COLO668 (cell line): ENCODE data around the gene MARCHF11.

Experiments used
- DNase-seq: peaks from one replicate; lab custom pipeline; 2025; ENCODE audit not compliant: unreplicated experiment; lab: John Stamatoyannopoulos, UW

Gene MARCHF11, protein sequence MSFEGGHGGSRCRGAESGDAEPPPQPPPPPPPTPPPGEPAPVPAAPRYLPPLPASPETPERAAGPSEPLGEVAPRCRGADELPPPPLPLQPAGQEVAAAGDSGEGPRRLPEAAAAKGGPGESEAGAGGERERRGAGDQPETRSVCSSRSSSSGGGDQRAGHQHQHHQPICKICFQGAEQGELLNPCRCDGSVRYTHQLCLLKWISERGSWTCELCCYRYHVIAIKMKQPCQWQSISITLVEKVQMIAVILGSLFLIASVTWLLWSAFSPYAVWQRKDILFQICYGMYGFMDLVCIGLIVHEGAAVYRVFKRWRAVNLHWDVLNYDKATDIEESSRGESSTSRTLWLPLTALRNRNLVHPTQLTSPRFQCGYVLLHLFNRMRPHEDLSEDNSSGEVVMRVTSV

DNA sequence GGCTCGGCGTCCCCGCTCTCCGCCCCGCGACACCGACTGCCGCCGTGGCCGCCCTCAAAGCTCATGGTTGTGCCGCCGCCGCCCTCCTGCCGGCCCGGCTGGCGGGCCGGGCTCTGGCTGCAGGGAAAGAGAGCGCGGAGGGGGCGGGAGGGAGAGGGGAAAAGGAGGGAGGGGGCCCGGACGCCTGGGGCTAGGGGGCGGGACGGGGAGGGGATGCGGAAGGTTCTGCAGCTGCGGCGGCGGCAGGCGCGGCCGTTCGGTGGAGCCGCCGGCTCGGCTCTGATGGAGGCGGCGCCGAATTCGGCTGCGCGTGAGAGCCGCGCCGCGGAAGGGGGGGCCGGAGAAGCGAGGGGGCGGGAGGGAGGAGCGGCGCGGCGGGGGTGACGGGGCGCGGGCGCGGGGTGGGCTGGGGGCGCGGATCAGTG, at the start of gene MARCHF11:
Gene MARCHF11 (minus strand): TSS at position 281 of the 425 bp plus-strand sequence. CDS start 216 bp downstream, at position 65.
- peak; percentile 83 for DNase-seq

DNA sequence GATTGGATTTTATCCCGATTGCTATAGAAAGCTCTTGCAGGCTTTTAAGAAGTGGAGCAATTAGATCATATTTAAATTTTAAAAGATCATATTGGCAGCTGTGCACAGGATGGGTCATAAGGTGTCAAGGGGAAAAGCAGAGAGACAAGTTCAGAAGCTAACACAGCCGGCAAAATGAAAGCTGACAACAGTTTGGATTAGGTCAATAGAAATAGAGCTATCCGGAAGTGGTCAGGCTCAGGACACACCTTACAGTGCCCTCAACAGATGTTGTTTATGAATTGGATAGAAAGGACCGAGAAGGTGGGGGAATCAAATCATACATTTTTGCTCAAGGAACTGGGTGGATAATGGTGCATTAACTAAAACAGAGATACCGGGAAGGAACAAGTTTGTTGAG, 46.3 kb upstream of the MARCHF11 start:
- DNase-seq: no peak

DNA sequence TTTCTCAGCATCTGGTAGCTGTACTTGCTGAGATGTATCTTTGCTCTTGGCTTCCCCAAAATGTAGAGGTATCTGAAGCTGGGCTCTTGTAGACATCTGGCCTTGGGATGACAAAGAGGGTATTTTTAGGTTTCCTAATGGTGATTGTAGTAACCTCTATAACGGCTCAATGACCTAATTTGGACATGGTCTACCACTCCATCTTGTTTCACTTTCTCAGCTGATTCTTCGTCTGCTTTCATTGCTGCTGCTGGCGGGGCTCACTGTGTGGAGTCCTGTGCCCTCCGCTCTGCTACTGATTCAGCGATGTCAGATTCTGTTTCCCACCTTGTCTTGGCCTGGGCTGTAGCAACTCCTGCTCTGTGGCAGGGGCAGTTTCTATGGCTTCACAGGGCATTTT, 12.7 kb upstream of the MARCHF11 start:
- no peak for DNase-seq

DNA sequence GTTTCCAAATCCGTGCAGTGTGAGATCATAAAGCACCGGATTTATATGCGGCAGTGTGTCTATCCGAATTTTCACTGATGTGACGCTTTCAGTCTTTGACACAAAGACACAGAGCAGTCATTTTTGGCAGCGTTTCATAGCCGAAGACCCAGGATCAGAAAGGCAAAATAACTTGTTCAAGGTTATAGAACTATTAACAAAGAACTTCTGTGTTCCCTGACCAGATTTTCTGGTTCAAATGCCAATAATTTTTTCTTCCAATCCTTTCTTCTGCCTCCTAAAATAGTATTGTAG, 1.1 kb upstream of the MARCHF11 start:
- DNase-seq: no peak

DNA sequence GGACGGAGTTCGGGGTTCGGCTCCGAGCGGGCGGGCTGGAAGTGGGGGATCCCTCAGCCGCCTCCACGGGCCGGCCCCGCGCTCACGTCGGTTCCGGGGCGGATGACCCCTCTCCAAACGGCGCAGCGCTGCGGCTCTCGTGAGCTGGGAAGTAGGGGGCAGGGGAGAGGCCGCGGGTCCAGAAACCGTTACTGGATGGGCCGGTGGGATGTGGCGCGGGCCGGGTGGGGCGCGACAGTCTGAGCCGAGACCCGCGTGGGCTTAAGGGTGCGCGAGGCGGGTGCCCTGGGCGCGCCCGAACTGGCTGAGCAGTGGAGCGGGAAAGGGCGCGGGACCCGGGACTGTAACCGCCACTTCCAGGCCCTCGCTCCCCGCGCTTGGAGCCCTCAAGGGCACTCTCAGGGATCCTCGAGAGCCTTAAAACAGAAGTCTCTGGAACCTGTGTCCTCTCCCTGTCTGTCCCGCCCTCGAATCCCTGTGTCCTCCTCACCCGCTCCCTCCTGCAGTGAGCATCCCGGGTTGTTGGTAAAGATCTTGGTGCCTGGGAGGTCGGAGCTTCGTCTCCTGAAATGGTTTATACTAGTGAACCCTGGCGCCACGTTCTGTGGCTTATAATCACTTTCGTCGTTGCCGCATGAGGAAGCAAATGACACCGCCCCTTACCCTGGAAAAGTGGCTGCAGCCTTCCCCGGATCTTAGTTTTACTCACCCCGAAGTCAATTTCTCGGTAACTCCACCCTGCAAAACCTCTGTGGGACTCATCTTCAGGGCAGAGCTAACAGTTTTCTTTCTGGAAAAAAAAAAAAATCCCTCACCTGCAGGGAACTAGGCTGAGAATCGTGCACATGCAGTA, 571 bp upstream of the MARCHF11 start:
- DNase-seq: peak; percentile 48

DNA sequence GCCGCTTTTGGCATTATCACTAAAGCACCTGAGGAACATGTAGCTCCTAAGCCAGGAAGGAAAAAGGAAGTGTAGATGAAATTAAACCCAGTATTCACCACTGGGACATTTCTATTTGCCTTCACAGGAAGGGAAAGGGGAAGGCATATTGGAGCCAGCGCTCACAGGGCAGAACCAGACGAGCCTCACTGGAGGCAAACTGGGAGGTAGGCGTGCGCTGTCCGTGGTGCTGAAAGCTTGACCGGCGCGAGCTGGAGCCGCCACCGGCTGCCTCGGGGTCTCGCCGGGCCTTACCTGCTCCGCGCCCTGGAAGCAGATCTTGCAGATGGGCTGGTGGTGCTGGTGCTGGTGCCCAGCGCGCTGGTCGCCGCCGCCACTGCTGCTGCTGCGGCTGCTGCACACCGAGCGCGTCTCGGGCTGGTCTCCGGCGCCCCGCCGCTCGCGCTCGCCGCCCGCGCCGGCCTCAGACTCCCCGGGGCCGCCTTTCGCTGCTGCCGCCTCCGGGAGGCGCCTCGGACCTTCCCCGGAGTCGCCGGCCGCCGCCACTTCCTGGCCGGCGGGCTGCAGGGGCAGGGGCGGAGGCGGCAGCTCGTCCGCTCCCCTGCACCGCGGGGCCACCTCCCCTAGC, 732 bp downstream of the MARCHF11 start:
- peak; percentile 91 for DNase-seq

DNA sequence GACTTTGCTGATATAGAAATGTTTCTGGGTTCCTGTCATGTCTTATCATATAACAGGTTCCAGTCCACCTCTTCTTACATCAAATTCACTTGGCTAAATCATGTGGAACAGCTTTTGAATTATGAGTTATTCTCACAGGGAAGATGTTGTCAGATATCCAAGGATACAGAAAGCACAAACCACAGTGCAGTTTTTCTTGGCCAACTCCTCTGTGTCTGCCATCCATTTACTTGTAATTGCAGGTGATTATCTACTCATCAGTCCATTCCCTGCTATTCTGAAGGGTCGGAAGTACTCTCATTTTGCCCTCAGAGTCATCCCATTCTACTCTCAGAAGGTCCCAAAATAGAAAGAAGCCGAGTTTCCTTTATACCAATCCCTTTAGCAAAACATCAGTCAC, 10.0 kb downstream of the MARCHF11 start:
- DNase-seq: no peak

DNA sequence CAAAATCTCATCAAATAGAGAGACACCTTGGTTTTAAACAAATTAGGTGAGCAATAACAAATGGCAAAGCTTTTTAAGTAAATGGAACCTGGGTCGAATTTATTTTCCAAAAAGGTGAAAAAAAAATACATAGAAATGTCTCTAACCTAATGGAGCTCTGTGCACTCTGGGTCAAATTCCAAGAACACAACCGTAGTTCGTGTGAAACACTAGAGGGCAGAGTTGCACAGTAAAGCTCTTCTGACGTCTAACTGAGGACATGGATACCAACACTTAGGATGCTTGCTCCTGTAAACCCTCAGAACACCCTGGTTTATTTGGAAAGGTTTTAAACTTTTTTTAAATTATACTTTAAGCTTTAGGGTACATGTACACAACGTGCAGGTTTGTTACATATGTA, 18.9 kb downstream of the MARCHF11 start:
- peak; percentile 59 for DNase-seq

DNA sequence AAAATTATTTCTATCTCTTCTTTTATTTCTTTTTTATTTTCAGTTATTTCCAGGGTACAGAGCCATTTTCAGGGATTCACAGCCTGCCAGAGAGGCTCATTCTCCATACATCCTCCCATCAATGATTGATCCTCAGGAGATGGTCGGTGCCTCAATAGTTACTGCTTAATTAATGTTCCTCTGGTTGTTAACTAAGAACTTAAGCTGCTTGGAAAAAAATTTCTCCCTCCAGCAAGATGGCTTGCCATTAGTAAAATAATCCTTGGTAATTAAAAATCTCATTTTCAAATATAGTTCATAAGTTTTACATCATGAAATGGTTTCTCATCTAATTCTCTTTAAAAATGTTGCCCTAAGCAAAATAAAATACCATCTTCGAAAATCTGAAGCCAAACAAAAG, 20.0 kb downstream of the MARCHF11 start:
- no peak for DNase-seq

DNA sequence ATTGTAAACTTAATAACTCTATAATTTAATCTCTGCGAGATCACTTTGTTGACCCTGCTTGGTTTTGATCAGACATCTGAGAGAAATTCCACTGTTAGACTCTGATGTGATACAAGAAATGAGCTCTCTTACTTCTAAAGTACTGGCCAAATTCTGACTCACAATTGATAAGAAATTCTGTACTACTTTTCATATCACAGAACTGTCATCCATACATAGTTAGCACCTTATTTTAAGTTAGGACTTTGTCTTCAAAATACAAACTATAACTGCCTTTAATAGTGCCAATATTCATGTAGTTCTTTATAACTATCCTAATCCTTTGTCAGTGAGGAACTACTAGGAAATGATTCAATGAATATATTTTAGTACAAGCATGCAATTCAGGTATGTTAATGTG, 23.4 kb downstream of the MARCHF11 start:
- no peak for DNase-seq

DNA sequence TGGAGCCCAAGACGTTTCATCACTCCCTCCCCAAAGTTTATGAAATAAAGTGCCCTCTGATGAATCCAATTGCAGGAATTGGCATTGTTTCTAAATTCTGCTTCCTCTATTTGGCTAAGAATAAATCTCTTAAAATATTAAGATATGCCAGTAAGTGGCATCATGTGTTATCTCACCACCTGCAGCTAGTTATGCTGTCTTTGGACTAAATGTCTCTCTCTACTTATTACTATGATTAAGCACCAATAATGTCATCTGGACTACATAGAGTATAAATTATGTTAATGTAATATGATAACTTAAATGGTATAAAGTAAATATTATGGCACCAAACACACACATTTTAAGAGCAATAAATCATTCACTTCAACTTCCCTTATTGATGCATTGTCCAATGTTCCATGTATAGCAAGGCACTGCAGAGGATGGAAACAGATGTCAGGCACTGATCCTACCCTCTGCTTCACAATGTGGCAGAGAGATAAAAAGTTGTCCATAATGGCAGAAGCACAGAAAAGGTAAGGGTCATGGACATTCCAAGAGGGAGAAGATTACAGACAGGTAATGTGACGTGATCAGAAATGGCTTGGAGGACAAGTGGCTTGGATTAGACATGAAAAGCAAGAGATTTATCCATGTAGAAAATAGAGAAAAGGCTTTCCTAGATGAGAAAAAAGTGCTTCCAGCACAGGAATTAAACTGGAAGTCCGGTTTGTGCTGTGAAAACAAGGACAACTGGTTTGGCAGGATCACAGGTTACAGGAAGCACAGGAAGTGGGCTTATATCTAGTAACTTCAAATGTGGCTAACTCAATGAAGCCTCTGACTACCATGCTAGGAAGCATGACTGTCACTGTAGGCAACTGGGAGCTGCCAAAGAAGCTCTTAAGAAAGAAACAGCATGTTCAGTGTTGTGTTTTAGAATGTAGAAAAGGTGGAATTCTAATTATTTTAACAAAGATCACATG, 26.7 kb downstream of the MARCHF11 start:
- DNase-seq: peak; percentile 47

DNA sequence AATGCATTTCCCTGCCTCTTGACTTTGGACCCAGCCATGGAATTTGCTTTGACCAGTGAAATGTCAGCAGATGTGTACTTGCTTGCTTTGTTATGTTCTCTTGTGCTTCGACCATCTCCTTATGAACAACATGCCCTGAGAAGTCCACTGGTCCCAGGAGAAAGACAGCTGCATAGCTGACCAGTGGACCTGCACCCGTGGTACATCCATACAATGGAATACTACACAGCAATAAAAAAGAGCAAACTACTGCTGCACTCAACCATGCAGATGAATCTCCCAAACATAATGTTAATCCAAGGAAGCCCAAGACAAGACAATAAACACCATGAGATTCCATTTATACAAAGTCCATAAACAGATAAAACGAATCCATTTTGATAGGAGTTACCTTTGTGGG, 30.0 kb downstream of the MARCHF11 start:
- no peak for DNase-seq

DNA sequence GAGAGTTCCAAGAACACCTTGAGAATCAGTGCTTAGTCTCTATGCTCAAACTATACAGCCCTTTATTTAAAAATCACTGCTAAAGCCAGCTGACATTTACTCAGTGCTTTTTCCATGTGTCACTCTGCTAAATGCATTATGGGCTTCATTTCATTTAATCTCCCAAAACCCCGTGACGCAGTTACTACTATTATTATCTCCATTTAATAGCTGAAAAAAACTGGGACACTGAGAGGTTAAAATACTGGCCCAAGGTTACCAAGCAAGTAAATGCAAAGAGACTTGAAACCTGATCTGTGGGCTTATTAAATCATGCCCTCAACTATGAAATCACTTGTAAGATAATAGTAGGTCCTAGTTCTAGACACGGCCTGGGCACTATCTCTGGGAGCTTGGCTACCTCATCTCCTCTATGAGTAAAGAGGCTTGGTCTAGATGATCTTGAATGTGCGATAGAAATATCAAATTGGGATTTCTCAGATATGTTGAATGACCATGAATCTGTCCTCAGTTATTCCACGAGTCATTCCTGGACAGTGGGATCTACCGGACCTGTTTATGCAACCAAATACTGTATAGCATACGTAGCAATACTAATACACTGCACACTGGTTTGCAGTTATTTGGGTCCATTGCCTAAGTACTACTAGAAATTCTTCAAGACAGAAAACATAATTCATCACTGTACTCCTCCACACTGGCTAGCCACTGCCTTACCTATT, 32.3 kb downstream of the MARCHF11 start:
- no peak for DNase-seq

DNA sequence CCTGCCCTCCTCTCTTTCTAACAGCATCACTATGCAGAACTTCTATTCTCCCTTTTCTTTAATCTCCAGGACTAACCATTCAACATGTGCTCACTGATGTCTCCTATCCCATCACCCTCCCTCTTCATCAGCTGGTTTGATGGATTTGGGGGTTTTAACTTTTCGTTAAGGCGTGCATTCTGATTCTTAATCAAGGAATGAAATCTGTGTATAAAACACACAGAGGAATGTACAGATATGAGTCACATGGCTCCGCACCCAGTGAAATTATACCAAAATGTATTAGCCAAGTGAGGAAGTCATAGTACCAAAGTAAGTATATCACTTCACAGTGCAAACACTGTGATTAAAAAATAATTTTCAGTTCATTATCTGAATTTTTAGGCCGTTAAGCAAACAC, 35.2 kb downstream of the MARCHF11 start:
- no peak for DNase-seq

DNA sequence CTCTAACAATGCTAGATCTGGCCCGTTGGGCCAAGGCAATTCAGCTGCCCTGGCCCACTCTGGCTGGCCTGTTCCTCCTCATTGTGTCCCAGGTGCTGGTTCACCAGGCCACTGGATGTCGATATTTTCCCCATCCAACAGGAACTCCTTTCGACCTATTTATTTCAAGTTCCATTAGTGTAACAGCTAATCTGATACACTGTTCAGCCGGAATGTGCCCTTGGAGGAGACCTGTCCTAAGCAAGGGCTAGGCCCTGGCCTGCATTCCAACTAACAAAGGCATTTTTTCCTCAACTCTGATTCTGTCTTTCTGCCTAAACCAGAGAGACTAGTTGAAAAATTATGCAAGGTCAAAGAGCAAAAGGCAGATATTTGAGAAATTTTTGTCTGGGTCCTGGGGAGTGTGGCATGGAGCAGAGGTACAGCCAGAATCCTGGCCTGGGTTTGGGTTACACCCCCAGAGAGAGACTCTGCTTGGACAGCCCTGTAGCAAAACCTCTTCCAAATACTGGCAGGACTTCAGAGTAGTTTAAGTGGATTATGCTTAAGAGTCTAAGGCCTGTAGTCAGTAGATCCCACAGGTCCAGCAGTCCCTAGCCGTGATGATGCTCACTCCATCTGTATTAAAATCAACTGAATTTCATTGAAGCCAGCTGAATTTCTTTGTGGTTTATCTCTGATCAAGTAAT, 36.1 kb downstream of the MARCHF11 start:
- DNase-seq: no peak

DNA sequence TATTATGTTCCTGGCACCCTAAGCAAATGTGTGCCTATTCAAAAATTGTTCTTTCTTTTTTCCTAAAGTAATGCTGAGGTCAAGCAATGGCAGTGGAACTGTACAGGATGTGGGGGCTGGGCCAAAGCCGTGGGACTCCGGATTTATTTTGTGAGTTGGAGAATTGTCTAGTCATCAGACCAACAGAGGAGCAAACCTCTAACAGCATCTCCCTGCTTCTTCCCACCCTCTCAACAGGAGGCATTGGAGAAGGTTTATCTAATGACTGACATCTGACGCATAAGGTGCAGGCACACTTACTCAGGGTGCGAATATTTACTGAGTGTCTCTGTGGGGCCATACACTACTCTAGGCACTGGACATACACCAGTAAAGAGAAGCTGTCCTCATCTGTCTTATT, 38.6 kb downstream of the MARCHF11 start:
- DNase-seq: no peak

DNA sequence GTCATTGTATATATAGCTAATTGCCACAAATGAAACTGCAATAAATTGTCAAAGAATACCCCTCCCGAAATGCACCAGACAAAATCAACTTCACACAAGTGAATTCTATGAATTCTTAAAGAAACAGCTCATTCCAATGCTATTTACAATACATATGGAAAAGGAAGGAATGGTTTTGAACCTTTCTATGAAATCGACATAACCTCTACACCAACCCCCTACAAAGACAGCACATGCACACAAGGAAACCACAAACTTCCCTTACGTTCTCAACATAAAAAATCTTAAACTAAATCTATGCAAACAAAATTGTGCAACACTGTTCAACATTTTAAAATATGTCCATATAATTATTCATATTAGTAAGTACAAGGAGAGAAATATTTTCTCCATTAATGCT, 39.2 kb downstream of the MARCHF11 start:
- DNase-seq: no peak

DNA sequence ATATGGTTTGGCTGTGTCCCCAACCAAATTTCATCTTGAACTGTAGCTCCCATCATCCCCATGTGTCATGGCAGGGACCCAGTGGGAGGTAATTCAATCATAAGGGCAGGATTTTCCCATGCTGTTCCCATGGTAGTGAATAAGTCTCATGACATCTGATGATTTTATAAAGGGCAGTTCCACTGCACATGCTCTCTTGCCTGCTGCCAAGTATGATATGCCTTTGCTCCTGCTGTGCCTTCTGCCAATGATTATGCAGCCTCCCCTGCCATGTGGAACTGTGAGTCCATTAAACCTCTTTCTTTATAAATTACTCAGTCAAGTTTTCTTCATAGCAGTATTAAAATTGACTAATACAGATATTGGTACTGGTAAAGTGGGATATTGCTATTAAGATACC, 42.4 kb downstream of the MARCHF11 start:
- DNase-seq: no peak

DNA sequence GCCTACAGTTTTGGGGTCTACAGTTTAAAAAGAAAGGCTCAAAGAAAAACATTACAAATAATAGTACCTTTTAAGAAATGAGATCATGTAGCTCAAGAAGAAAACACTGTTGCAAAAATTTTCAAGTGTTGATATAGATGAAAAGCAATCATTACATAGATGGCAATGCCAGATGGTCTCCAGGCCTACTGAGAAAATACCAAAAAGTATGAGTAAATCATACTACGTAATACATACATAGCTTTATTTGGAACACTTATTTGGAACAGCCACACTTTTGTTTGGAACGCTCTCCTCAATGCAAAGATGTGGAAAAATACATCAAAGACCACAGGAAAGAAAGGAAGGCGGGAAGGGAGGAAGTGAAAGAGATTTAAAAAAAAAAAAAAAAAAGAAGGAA, 44.1 kb downstream of the MARCHF11 start:
- no peak for DNase-seq

DNA sequence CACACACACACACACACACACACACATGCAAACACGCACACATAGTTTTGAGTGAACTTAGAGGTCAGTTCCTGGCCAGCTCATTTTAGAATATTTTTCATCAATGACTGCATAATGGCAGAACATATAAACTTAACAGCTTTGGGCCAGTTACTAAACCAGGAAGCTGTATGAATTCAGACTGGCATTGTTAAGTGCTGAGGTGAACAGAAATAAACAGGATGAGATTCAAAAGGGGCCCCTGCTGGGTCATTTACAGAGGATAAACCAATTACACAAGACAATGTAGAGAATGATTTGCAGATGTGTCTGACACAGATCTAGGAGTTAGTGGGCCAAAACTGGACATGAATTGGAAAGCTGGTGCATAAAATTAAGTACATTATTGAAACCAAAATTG, 44.6 kb downstream of the MARCHF11 start:
- DNase-seq: peak; percentile 16
